ENCODE measurements around the gene SBK1. TPM values are rescaled to one million over a fixed set of nuclear protein-coding genes. Genes with fewer than 3 reads are reported as not detected.

Gene SBK1
- total and polyA plus RNA-seq, 2 of the 4 experiments (the other 2 are of a cell fraction), result under 0.01 to 0.05 TPM

GRCh38 chr16:28324887-28325279 is 32.6 kb downstream of the SBK1 start:
- Histone ChIP-seq H2BK120ac (ENCODE audit: low read depth, low read length) (no peak overlapping the region), H3K4me3 (ENCODE audit: insufficient read depth, low read depth, low read length) (no peak overlapping the region), H3K4me1 (ENCODE audit: control insufficient read depth, insufficient read depth, low read length) (no peaks in the 10 kb centered on the region), H3K9me1 (ENCODE audit: insufficient read depth, low read length) (no peaks in the 10 kb centered on the region), H3K36me3 (ENCODE audit: control insufficient read depth, insufficient read depth, low read length) (no peaks in the 10 kb centered on the region), H3K27me3 (ENCODE audit: control insufficient read depth, insufficient read depth, low read length) (no peaks in the 10 kb centered on the region; the same call in 1 of the 2 replicates), H3K27ac (ENCODE audit: insufficient read depth, low read length) (no peak overlapping the region), H4K8ac (ENCODE audit: low read depth in 2 of 2, low read length in 2 of 2) (no peak overlapping the region), H4K91ac (ENCODE audit: insufficient read depth, low read depth, low read length) (no peak overlapping the region), H3K23ac (ENCODE audit: low read depth, low read length) (no peak overlapping the region), H3K14ac (replicated peaks; ENCODE audit: low read depth, low read length) (no peak overlapping the region), H3K9me3 (ENCODE audit: control insufficient read depth, insufficient read depth, low read length) (no peaks in the 10 kb centered on the region), H3K4me2 (ENCODE audit: low read depth, low read length) (no peak overlapping the region), H2BK20ac (ENCODE audit: low read depth, low read length) (no peak overlapping the region), H4K20me1 (ENCODE audit: insufficient read depth, low read length) (no peaks in the 10 kb centered on the region), H2AK9ac (replicated peaks; ENCODE audit: low read depth, low read length, poor library complexity) (no peak overlapping the region), H2AFZ (replicated peaks; ENCODE audit: low read length, poor library complexity) (no peak overlapping the region), H3K56ac (ENCODE audit: extremely low read depth, insufficient read depth, low read length) (no peak overlapping the region), H3K18ac (ENCODE audit: low read depth, low read length) (no peak overlapping the region), H3K4ac (ENCODE audit: low read depth, low read length) (no peak overlapping the region), H2AK5ac (ENCODE audit: low read depth, low read length) (no peak overlapping the region), H3K9ac (ENCODE audit: low read depth, low read length) (no peak overlapping the region), H3K79me1 (ENCODE audit: low read depth in 1 of 2, low read length in 2 of 2) (no peaks in the 10 kb centered on the region), H2BK15ac (ENCODE audit: low read depth, low read length) (no peak overlapping the region), H4K5ac (ENCODE audit: low read depth, low read length) (no peak overlapping the region), H2BK5ac (ENCODE audit: low read depth, low read length, poor library complexity, severe bottlenecking) (no peak overlapping the region)
- 60% methylated on average over 1 of the region's 3 CpGs; no CpG with 5 or more reads in 1 of the 2 experiments for WGBS, 2 experiments (ENCODE audit: extremely low coverage in 2 of 2, insufficient read length in 1 of 2)
- intact Hi-C loops (cut with micrococcal nuclease) (no loop called here), dilution Hi-C loops (cut with HindIII; ENCODE audit: low sequenced_read_pairs, unreplicated experiment) (no loop called here), in situ Hi-C loops (cut with MboI; ENCODE audit: low sequenced_read_pairs) (loop anchor here (10.0 kb wide), 1 partner anchor 220 kb away; no protein-coding TSS in a partner anchor)
- ATAC-seq (ENCODE audit: low read depth), result no peak
- BruUV-seq (replicated peaks), result no TSS peak
- TF ChIP-seq MXI1 (IDR thresholded peaks at IDR 0.05; ENCODE audit: borderline replicate concordance, low read depth, low read length), result no peak
- no peak for TF ChIP-seq CEBPB (IDR thresholded peaks at IDR 0.05; ENCODE audit: low read depth, low read length)
- no peak for TF ChIP-seq BHLHE40 (IDR thresholded peaks at IDR 0.05; ENCODE audit: low read depth, low read length)
- no peak for TF ChIP-seq POLR2A (IDR thresholded peaks at IDR 0.05; ENCODE audit: low read depth, low read length)
- TF ChIP-seq RFX5 (IDR thresholded peaks at IDR 0.05; ENCODE audit: low read depth, low read length), result no peak
- TF ChIP-seq MAFK (IDR thresholded peaks at IDR 0.05; ENCODE audit: low read depth, low read length), result no peak
- TF ChIP-seq RAD21 (IDR thresholded peaks at IDR 0.05; ENCODE audit: low read length), result no peak
- TF ChIP-seq MAZ (IDR thresholded peaks at IDR 0.05; ENCODE audit: borderline replicate concordance, low read depth, low read length), result no peak
- TF ChIP-seq, protein P1, sequence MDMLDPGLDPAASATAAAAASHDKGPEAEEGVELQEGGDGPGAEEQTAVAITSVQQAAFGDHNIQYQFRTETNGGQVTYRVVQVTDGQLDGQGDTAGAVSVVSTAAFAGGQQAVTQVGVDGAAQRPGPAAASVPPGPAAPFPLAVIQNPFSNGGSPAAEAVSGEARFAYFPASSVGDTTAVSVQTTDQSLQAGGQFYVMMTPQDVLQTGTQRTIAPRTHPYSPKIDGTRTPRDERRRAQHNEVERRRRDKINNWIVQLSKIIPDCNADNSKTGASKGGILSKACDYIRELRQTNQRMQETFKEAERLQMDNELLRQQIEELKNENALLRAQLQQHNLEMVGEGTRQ (IDR thresholded peaks at IDR 0.05; ENCODE audit: low read depth, low read length), result no peak
- no peak for TF ChIP-seq RCOR1 (IDR thresholded peaks at IDR 0.05; ENCODE audit: insufficient replicate concordance, low read length)
- no peak for TF ChIP-seq FOS (IDR thresholded peaks at IDR 0.05; ENCODE audit: low read depth, low read length)
- no peak for TF ChIP-seq NFE2L2 (IDR thresholded peaks at IDR 0.05; ENCODE audit: low read depth, low read length)
- no peak for TF ChIP-seq SMC3 (IDR thresholded peaks at IDR 0.05; ENCODE audit: low read depth, low read length)
- TF ChIP-seq, protein P2, sequence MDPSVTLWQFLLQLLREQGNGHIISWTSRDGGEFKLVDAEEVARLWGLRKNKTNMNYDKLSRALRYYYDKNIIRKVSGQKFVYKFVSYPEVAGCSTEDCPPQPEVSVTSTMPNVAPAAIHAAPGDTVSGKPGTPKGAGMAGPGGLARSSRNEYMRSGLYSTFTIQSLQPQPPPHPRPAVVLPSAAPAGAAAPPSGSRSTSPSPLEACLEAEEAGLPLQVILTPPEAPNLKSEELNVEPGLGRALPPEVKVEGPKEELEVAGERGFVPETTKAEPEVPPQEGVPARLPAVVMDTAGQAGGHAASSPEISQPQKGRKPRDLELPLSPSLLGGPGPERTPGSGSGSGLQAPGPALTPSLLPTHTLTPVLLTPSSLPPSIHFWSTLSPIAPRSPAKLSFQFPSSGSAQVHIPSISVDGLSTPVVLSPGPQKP (IDR thresholded peaks at IDR 0.05; ENCODE audit: borderline replicate concordance, low read depth, low read length), result no peak
- ChIA-PET POLR2A (ENCODE audit: unreplicated experiment) (no interaction called here), CTCF (no interaction called here)
- no peak for DNase-seq

All from IMR-90 (cell line).